Measurements from ENCODE around the gene C1QTNF1.

GRCh38 chr17:79072544-79072943 is 48.6 kb downstream of the C1QTNF1 start:
- TF ChIP-seq, protein P1, sequence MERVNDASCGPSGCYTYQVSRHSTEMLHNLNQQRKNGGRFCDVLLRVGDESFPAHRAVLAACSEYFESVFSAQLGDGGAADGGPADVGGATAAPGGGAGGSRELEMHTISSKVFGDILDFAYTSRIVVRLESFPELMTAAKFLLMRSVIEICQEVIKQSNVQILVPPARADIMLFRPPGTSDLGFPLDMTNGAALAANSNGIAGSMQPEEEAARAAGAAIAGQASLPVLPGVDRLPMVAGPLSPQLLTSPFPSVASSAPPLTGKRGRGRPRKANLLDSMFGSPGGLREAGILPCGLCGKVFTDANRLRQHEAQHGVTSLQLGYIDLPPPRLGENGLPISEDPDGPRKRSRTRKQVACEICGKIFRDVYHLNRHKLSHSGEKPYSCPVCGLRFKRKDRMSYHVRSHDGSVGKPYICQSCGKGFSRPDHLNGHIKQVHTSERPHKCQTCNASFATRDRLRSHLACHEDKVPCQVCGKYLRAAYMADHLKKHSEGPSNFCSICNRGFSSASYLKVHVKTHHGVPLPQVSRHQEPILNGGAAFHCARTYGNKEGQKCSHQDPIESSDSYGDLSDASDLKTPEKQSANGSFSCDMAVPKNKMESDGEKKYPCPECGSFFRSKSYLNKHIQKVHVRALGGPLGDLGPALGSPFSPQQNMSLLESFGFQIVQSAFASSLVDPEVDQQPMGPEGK (CRISPR knock-in tag; IDR thresholded peaks at IDR 0.05; ENCODE audit: borderline replicate concordance): no peak
- no peak for TF ChIP-seq ZFP3 (CRISPR knock-in tag; IDR thresholded peaks at IDR 0.05)
- no peak for TF ChIP-seq ZFP30 (CRISPR knock-in tag; IDR thresholded peaks at IDR 0.05)
- no peak for TF ChIP-seq ZNF70 (CRISPR knock-in tag; IDR thresholded peaks at IDR 0.05)
- TF ChIP-seq, protein P2, sequence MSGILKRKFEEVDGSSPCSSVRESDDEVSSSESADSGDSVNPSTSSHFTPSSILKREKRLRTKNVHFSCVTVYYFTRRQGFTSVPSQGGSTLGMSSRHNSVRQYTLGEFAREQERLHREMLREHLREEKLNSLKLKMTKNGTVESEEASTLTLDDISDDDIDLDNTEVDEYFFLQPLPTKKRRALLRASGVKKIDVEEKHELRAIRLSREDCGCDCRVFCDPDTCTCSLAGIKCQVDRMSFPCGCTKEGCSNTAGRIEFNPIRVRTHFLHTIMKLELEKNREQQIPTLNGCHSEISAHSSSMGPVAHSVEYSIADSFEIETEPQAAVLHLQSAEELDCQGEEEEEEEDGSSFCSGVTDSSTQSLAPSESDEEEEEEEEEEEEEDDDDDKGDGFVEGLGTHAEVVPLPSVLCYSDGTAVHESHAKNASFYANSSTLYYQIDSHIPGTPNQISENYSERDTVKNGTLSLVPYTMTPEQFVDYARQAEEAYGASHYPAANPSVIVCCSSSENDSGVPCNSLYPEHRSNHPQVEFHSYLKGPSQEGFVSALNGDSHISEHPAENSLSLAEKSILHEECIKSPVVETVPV (CRISPR knock-in tag; IDR thresholded peaks at IDR 0.05): no peak
- TF ChIP-seq ARNTL (CRISPR knock-in tag; IDR thresholded peaks at IDR 0.05; ENCODE audit: borderline replicate concordance, low read depth): no peak

All from SK-N-SH treated with all-trans-retinoic acid at 6 μM for 48 hours (cell line).